ENCODE results near the gene CD7.

Gene CD7

GRCh38 chr17:82346342-82347300, 29.2 kb upstream of the CD7 start:
- no peak for DNase-seq (ENCODE audit: low spot score)

GRCh38 chr17:82345151-82345976, 28.0 kb upstream of the CD7 start:
- DNase-seq (ENCODE audit: low spot score): no peak

- no peak for DNase-seq (ENCODE audit: low spot score)
These were observed 26.9 kb upstream of the CD7 start for GRCh38 chr17:82344175-82344907.

- no peak for DNase-seq (ENCODE audit: low spot score)
These were observed 26.2 kb upstream of the CD7 start for GRCh38 chr17:82343560-82343959.

- DNase-seq (ENCODE audit: low spot score): no peak
These were observed 25.1 kb upstream of the CD7 start for GRCh38 chr17:82342361-82343079.

GRCh38 chr17:82339634-82340580, 22.5 kb upstream of the CD7 start:
- no peak for DNase-seq (ENCODE audit: low spot score)

GRCh38 chr17:82338858-82339633, 21.6 kb upstream of the CD7 start:
- DNase-seq (ENCODE audit: low spot score): peak; percentile 88

GRCh38 chr17:82334622-82335394, 17.4 kb upstream of the CD7 start:
- peak; percentile 46 for DNase-seq (ENCODE audit: low spot score)

- no peak for DNase-seq (ENCODE audit: low spot score)
These were observed 16.8 kb upstream of the CD7 start for GRCh38 chr17:82334204-82334621.

- peak; percentile 80 for DNase-seq (ENCODE audit: low spot score)
These were observed 16.1 kb upstream of the CD7 start, which contains the start of gene SECTM1 for GRCh38 chr17:82333279-82334171. Gene SECTM1 (minus strand): TSS chr17:82333766. CDS start chr17:82327240, 6,526 bp downstream.

- peak; percentile 57 for DNase-seq (ENCODE audit: low spot score)
These were observed 15.4 kb upstream of the CD7 start for GRCh38 chr17:82332669-82333278.

- no peak for DNase-seq (ENCODE audit: low spot score)
These were observed 14.0 kb upstream of the CD7 start for GRCh38 chr17:82331345-82331939.

- DNase-seq (ENCODE audit: low spot score): peak; percentile 68
These were observed 13.2 kb upstream of the CD7 start for GRCh38 chr17:82330322-82331239.

- DNase-seq (ENCODE audit: low spot score): no peak
These were observed 12.4 kb upstream of the CD7 start for GRCh38 chr17:82329683-82330321.

GRCh38 chr17:82328994-82329507, 11.6 kb upstream of the CD7 start:
- DNase-seq (ENCODE audit: low spot score): no peak
